Endothelial cell of umbilical vein (primary cell): Measurements from ENCODE around the gene TMEM178B. TPM values are rescaled to one million over a fixed set of nuclear protein-coding genes. Genes with fewer than 3 reads are reported as not detected.

Source experiments
- BruUV-seq: library from RNA; stranded (reverse); fragments of 400-500 nt; replicated peaks from 2 replicates; lab custom pipeline; 2021; lab: Mats Ljungman, UMichigan
- CTCF ChIA-PET: fragments of 300-600, 350-600 bp; sonication (Branson Sonifier 250); formaldehyde crosslinking; loops from one replicate; lab custom pipeline; 2021; ENCODE audit warnings: antibody characterized with exemption, inconsistent platforms; lab: Charles Lee
- POLR2A ChIA-PET: fragments of 300-600, 350-600 bp; sonication (Branson Sonifier 250); formaldehyde crosslinking; loops from one replicate; lab custom pipeline; 2021; ENCODE audit warnings: antibody characterized with exemption, inconsistent platforms; lab: Charles Lee
- DNase-seq: peaks from one replicate; pipeline ENCODE4 v3.0.0-alpha.2; 2011; ENCODE audit warnings: low read depth, low spot score
- FAIRE-seq: peaks from 2 replicates; lab custom pipeline; 2011; peaks lifted over from hg19 to GRCh38; lab: Jason Lieb, UNC
- H2AFZ ChIP-seq: 2 replicates; pipeline ENCODE4 v1.6.0; 2012; ENCODE audit warnings: low read depth, low read length, control low read depth, inconsistent platforms
- H3K27ac ChIP-seq: 2 replicates; pipeline ENCODE4 v1.5.1; 2011; ENCODE audit warnings: low read depth, mild to moderate bottlenecking, control low read depth, low read length, moderate library complexity; ENCODE audit not compliant: insufficient read depth
- H3K27me3 ChIP-seq, 2 experiments: 2 replicates each; pipeline versions ENCODE4 v1.6.0 to v1.6.1; 2011; ENCODE audit warnings: low read length in 2 of 2, mixed read lengths in 1 of 2; ENCODE audit not compliant: control insufficient read depth in 2 of 2, insufficient read depth in 2 of 2
- H3K36me3 ChIP-seq, 2 experiments: 2 replicates in 1 of 2; 3 replicates in 1 of 2; pipeline ENCODE4 v1.5.1; 2011; ENCODE audit warnings: low read length in 2 of 2, mild to moderate bottlenecking in 1 of 2, moderate library complexity in 1 of 2; ENCODE audit not compliant: control insufficient read depth in 2 of 2, insufficient read depth in 2 of 2; ENCODE audit errors: extremely low read depth in 1 of 2
- H3K4me1 ChIP-seq: 3 replicates; pipeline ENCODE4 v1.5.1; 2011; ENCODE audit warnings: mild to moderate bottlenecking, low read length; ENCODE audit not compliant: control insufficient read depth, insufficient read depth; ENCODE audit errors: extremely low read depth
- H3K4me2 ChIP-seq: 2 replicates; pipeline ENCODE4 v1.6.1; 2011; ENCODE audit warnings: low read length, control low read depth, mixed read lengths; ENCODE audit not compliant: insufficient read depth
- H3K4me3 ChIP-seq, 3 experiments: fragments of 200-600 bp in 1 of 3; sonication (generic), shearing (Covaris generic) in 1 of 3; replicated peaks in 1 of 3; 2 replicates each; pipeline ENCODE4 v1.5.1; 2011 to 2016; ENCODE audit warnings: control low read depth in 3 of 3, low read length in 3 of 3, mild to moderate bottlenecking in 2 of 3, inconsistent platforms in 1 of 3, low read depth in 1 of 3, moderate library complexity in 1 of 3; ENCODE audit not compliant: insufficient read depth in 1 of 3
- H3K79me2 ChIP-seq: 2 replicates; pipeline ENCODE4 v1.6.0; 2012; ENCODE audit warnings: low read length, inconsistent platforms; ENCODE audit not compliant: control insufficient read depth, insufficient read depth
- H3K9ac ChIP-seq: replicated peaks from 2 replicates; pipeline ENCODE3; 2011; ENCODE audit warnings: low read length, control low read depth; ENCODE audit not compliant: insufficient read depth; ENCODE audit errors: extremely low read depth
- H3K9me1 ChIP-seq: replicated peaks from 3 replicates; pipeline ENCODE4 v1.6.0; 2011; ENCODE audit warnings: mild to moderate bottlenecking, low read length; ENCODE audit not compliant: control insufficient read depth, insufficient read depth; ENCODE audit errors: extremely low read depth
- H3K9me3 ChIP-seq: replicated peaks from 2 replicates; pipeline ENCODE4 v1.5.1; 2012; ENCODE audit warnings: low read length, inconsistent platforms; ENCODE audit not compliant: control insufficient read depth, insufficient read depth
- H4K20me1 ChIP-seq: replicated peaks from 2 replicates; pipeline ENCODE3; 2011; ENCODE audit warnings: mild to moderate bottlenecking, low read length; ENCODE audit not compliant: control insufficient read depth, insufficient read depth; ENCODE audit errors: extremely low read depth
- CTCF ChIP-seq, 2 donors: IDR thresholded peaks; 1 replicate in 1 of 2; 2 replicates in 1 of 2; pipeline ENCODE4 v1.5.1; 2011; ENCODE audit warnings: low read length in 2 of 2, mild to moderate bottlenecking in 2 of 2, moderate library complexity in 2 of 2, control low read depth in 1 of 2, inconsistent platforms in 1 of 2, low read depth in 1 of 2; ENCODE audit not compliant: insufficient read depth in 1 of 2; ENCODE audit errors: extremely low read depth in 1 of 2
- EZH2 ChIP-seq: IDR thresholded peaks from 2 replicates; pipeline ENCODE4 v1.6.1; 2012; ENCODE audit warnings: borderline replicate concordance, low read depth, mild to moderate bottlenecking, moderate library complexity, low read length, inconsistent platforms; ENCODE audit not compliant: severe bottlenecking
- FOS ChIP-seq: IDR thresholded peaks from 2 replicates; pipeline ENCODE4 v1.6.1; 2011; ENCODE audit warnings: mild to moderate bottlenecking, low read length, moderate library complexity, borderline replicate concordance; ENCODE audit not compliant: insufficient read depth
- GATA2 ChIP-seq: IDR thresholded peaks from 2 replicates; pipeline ENCODE4 v1.7.0; 2011; ENCODE audit warnings: low read depth, mild to moderate bottlenecking, moderate library complexity, mixed read lengths, low read length; ENCODE audit not compliant: insufficient read length, insufficient read depth
- JUN ChIP-seq: IDR thresholded peaks from 2 replicates; pipeline ENCODE4 v1.6.1; 2011; ENCODE audit warnings: borderline replicate concordance, low read depth; ENCODE audit not compliant: insufficient read length, insufficient read depth
- MAX ChIP-seq: IDR thresholded peaks from 2 replicates; pipeline ENCODE4 v1.6.1; 2011; ENCODE audit not compliant: insufficient read depth, insufficient read length
- MYC ChIP-seq: IDR thresholded peaks from one replicate; pipeline ENCODE4 v1.6.1; 2011; ENCODE audit warnings: mild to moderate bottlenecking, low read depth, low read length
- POLR2A ChIP-seq: IDR thresholded peaks from 2 replicates; pipeline ENCODE4 v1.6.1; 2012; ENCODE audit warnings: low read depth, mild to moderate bottlenecking, control low read depth, low read length
- POLR2AphosphoS5 ChIP-seq: IDR thresholded peaks from 2 replicates; pipeline ENCODE4 v1.6.1; 2012; ENCODE audit warnings: low read depth, mild to moderate bottlenecking, control low read depth, low read length, moderate library complexity; ENCODE audit not compliant: insufficient read depth
- dilution Hi-C: fragments of 300-500 bp; cut with MboI; formaldehyde crosslinking; loops from one replicate; pipeline ENCODE4 v1.15.0; 2019; ENCODE audit warnings: low sequenced_read_pairs; ENCODE audit not compliant: extremely low pct_ligation_motif_present
- intact Hi-C: fragments of 100-400 bp; cut with micrococcal nuclease; formaldehyde crosslinking; loops from one replicate; pipeline ENCODE4 v1.10.0; 2022
- polyA plus RNA-seq, 4 experiments: library from polyadenylated mRNA; depleted of rRNA in 3 of 4; stranded (reverse) in 3 of 4; unstranded in 1 of 4; fragments of >200 nt; gene quantifications; 2 replicates each; pipeline versions ENCODE4 v1.2.1 to v1.2.3, GENCODE V29; 2011 to 2012; ENCODE audit warnings: missing spikeins in 1 of 4
- total RNA-seq: library from RNA; stranded (reverse); gene quantifications from 2 replicates; pipeline ENCODE4 v1.2.3, GENCODE V29; 2021

Gene TMEM178B
- total and polyA plus RNA-seq, 2 donors (not counting 3 experiments of a cell fraction or from before 2014, with no cell fraction given): not detected

GRCh38 chr7:141441837-141442627 is 368.2 kb downstream of the TMEM178B start:
- FAIRE-seq (no peak), DNase-seq (no peak)
- H3K4me1 ChIP-seq: no peaks in the 10 kb centered on the region
- H3K9ac ChIP-seq: no peak overlapping the region
- no peaks in the 10 kb centered on the region for H3K9me1 ChIP-seq
- BruUV-seq: no TSS peak
- H3K79me2 ChIP-seq: no peaks in the 10 kb centered on the region
- TF ChIP-seq POLR2A (no peak), EZH2 (no peak), CTCF (IDR thresholded peaks at IDR 0.05; ENCODE audit: extremely low read depth in 1 of 2, insufficient read depth in 1 of 2, low read depth in 1 of 2, low read length in 2 of 2) (no peak), POLR2AphosphoS5 (no peak), FOS (no peak), MYC (no peak), GATA2 (no peak), JUN (no peak), MAX (no peak)
- no peak overlapping the region for H2AFZ ChIP-seq
- no peaks in the 10 kb centered on the region for H3K9me3 ChIP-seq
- intact Hi-C loops: no loop called here
- no peaks in the 10 kb centered on the region for H3K27me3 ChIP-seq
- H4K20me1 ChIP-seq: no peaks in the 10 kb centered on the region
- dilution Hi-C loops: no loop called here
- no peak overlapping the region for H3K4me3 ChIP-seq
- no peaks in the 10 kb centered on the region for H3K36me3 ChIP-seq
- CTCF ChIA-PET: no interaction called here
- H3K4me2 ChIP-seq: no peak overlapping the region
- no peak overlapping the region for H3K27ac ChIP-seq
- POLR2A ChIA-PET: no interaction called here
